ENCODE data around the gene RPS24. TPM values are rescaled to one million over a fixed set of nuclear protein-coding genes. Genes with fewer than 3 reads are reported as not detected.
"Not testable (repeated sequence)": the region's sequence is repeated elsewhere in the genome, so short reads cannot be mapped to it uniquely, and the experiment has no call there.

The RPS24 gene
- total and polyA plus RNA-seq, 10 donors, result 1,007 to 8,141 (median 1,662) TPM

DNA sequence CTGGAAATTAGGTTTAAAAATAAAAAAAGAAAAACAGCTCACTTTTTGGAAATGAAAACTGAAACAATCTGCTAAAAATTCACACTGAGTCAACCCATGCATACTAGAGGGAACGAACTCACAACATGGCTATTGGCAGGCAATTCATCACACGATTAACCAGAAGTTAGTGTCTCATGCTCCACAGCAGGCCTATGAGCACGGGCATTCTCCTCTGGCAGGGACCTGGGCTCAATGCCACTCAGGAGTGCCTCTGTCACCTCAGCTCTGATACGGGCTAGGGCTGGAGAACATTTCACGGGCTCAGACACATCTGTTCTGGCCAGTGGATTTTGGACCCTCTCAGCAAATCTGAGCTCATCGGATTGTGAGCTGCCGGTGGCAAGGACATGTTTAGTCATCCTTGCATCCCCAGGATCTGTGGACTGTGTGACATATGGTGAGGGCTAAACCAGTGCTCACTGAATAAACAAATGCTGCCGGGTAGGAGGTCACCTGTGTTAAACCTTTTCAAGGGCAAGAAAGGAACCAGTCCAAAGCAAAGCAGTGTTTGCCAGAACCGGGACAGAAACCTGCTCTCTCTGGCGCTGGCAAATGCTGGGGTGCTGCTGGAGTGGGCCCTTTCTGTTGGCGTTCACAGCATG is 44.5 kb upstream of the RPS24 start:
- Histone ChIP-seq H3K27ac (no peak overlapping the region), H3K27me3 (replicated peaks in 1 of 7) (no peaks in the 10 kb centered on the region), H3K4me1 (peaks cover 0 to 3% (median 0%) of the 10 kb centered on the region in 6 donors), H3K36me3 (peaks cover 13 to 100% (median 95%) of the 10 kb centered on the region in 6 donors), H3K9me3 (no peaks in the 10 kb centered on the region), H3K4me3 (no peak overlapping the region)
- WGBS, 5 donors, result 88 to 95% (median 93%) methylated on average over 10 to 11 of the region's 11 CpGs
- TF ChIP-seq POLR2AphosphoS5 (IDR thresholded peaks at IDR 0.05) (no peak), POLR2A (IDR thresholded peaks at IDR 0.05) (no peak)
- TF ChIP-seq, protein P1, sequence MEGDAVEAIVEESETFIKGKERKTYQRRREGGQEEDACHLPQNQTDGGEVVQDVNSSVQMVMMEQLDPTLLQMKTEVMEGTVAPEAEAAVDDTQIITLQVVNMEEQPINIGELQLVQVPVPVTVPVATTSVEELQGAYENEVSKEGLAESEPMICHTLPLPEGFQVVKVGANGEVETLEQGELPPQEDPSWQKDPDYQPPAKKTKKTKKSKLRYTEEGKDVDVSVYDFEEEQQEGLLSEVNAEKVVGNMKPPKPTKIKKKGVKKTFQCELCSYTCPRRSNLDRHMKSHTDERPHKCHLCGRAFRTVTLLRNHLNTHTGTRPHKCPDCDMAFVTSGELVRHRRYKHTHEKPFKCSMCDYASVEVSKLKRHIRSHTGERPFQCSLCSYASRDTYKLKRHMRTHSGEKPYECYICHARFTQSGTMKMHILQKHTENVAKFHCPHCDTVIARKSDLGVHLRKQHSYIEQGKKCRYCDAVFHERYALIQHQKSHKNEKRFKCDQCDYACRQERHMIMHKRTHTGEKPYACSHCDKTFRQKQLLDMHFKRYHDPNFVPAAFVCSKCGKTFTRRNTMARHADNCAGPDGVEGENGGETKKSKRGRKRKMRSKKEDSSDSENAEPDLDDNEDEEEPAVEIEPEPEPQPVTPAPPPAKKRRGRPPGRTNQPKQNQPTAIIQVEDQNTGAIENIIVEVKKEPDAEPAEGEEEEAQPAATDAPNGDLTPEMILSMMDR (IDR thresholded peaks at IDR 0.05 in 8 of 11, conservative IDR thresholded peaks at IDR 0.05 in 3 of 11), result no peak
- peak; percentile 38 for DNase-seq
- intact Hi-C loops (cut with DNase I; ENCODE audit: low total_unique reads), result no loop called here

DNA sequence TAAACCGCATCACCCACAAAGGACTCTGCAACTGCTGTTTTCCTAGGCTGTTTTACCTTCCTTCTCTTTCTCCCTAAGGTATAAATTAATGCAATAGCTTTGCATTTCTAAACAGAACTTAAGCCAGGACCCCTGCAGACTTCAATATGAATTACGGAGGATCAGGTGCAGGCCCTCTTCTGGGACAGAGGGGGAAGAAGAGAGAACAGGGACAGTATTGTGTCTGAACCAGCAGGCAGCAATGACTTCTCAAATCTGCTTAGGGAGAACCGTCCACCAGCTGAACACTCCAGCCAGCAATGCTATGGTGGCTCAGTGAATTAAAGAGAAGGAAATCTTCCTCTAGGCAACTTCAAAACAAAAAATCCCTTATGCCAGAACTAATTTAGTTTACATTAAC is 40.0 kb upstream of the RPS24 start:
- Histone ChIP-seq H3K9me3 (no peaks in the 10 kb centered on the region), H3K4me1 (no peaks in the 10 kb centered on the region), H3K36me3 (peaks cover 11 to 80% (median 63%) of the 10 kb centered on the region in 6 donors), H3K27me3 (replicated peaks in 1 of 7) (no peaks in the 10 kb centered on the region), H3K27ac (no peak overlapping the region), H3K4me3 (no peak overlapping the region)
- TF ChIP-seq POLR2AphosphoS5 (IDR thresholded peaks at IDR 0.05), result no peak
- TF ChIP-seq, protein P1 (IDR thresholded peaks at IDR 0.05 in 8 of 11, conservative IDR thresholded peaks at IDR 0.05 in 3 of 11), result no peak
- no peak for TF ChIP-seq POLR2A (IDR thresholded peaks at IDR 0.05)
- no peak for DNase-seq
- intact Hi-C loops (cut with DNase I; ENCODE audit: low total_unique reads), result no loop called here
- WGBS, 5 donors, result 93 to 98% (median 97%) methylated on average over 3 of the region's 3 CpGs

DNA sequence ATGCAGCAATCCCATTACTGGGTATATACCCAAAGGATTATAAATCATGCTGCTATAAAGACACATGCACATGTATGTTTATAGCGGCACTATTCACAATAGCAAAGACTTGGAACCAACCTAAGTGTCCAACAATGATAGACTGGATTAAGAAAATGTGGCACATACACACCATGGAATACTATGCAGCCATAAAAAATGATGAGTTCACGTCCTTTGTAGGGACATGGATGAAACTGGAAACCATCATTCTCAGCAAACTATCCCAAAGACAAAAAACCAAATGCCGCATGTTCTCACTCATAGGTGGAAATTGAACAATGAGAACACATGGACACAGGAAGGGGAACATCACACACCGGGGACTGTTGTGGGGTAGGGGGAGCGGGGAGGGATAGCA is 34.9 kb upstream of the RPS24 start:
- DNase-seq; H3K4me1 ChIP-seq; H3K27ac ChIP-seq; H3K4me3 ChIP-seq; H3K27me3 ChIP-seq (replicated peaks in 1 of 7); intact Hi-C loops (cut with DNase I; ENCODE audit: low total_unique reads); H3K9me3 ChIP-seq: not testable (repeated sequence)
- WGBS, 5 donors, result 95 to 99% (median 98%) methylated on average over 4 to 5 of the region's 5 CpGs
- peaks cover 10 to 80% (median 63%) of the 10 kb centered on the region in 6 donors for H3K36me3 ChIP-seq

DNA sequence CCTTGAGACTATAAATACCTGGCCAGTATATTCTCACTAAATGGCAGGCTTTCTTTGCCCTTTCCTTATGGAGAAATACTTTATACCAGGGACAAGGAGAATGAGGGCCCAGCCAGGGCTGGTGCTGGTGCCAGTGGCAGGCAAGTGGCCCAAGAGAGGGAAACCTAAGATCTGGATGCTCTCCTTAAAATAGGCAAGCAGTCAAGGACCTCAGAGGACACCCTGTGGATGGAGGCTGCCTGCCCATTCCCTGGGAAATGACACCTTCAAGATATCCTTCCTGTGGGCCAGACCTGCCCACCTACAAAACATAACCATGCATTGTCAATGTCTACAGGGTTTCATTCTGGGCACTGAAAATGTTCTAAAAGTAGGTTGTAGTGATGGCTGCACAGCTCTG is 33.5 kb upstream of the RPS24 start:
- intact Hi-C loops (cut with DNase I; ENCODE audit: low total_unique reads), result no loop called here
- H3K4me1 ChIP-seq, result no peaks in the 10 kb centered on the region
- H3K9me3 ChIP-seq, result peaks cover 0 to 6% (median 0%) of the 10 kb centered on the region in 8 donors
- no peak overlapping the region for H3K4me3 ChIP-seq
- DNase-seq, result no peak
- H3K27ac ChIP-seq, result no peak overlapping the region
- TF ChIP-seq POLR2A (IDR thresholded peaks at IDR 0.05) (no peak), POLR2AphosphoS5 (IDR thresholded peaks at IDR 0.05) (no peak)
- TF ChIP-seq, protein P1 (IDR thresholded peaks at IDR 0.05 in 8 of 11, conservative IDR thresholded peaks at IDR 0.05 in 3 of 11), result no peak
- H3K27me3 ChIP-seq (replicated peaks in 1 of 7), result no peaks in the 10 kb centered on the region
- H3K36me3 ChIP-seq, result peaks cover 10 to 84% (median 69%) of the 10 kb centered on the region in 6 donors

All from spleen (tissue), 11 donors.